ENCODE results near the gene NLGN3. TPM values are rescaled to one million over a fixed set of nuclear protein-coding genes. Genes with fewer than 3 reads are reported as not detected.

The NLGN3 gene
- polyA plus RNA-seq, 1 donor from 2014 or later: 11.7 TPM

GRCh38 chrX:71106427-71106826, 38.2 kb upstream of the NLGN3 start, which contains the start of gene CXorf65:
CXorf65 (minus strand) TSS chrX:71106740; CDS start chrX:71106556, 184 bp downstream.
- H3K9me3 ChIP-seq (ENCODE audit: low read length): no peaks in the 10 kb centered on the region
- H3K79me2 ChIP-seq (replicated peaks; ENCODE audit: insufficient read depth, low read length): no peaks in the 10 kb centered on the region
- H2AFZ ChIP-seq (ENCODE audit: low read depth, low read length): no peak within 1 kb of the TSS
- H3K9me2 ChIP-seq (ENCODE audit: insufficient read depth, low read length): no peaks in the 10 kb centered on the region
- no peak within 1 kb of the TSS for H3K27ac ChIP-seq (ENCODE audit: low read length)
- no peak for TF ChIP-seq CTCF (IDR thresholded peaks at IDR 0.05; ENCODE audit: poor library complexity, severe bottlenecking)
- TF ChIP-seq POLR2AphosphoS5 (IDR thresholded peaks at IDR 0.05): no peak
- no peak for TF ChIP-seq RAD21 (conservative IDR thresholded peaks at IDR 0.05)
- no peak for TF ChIP-seq REST (IDR thresholded peaks at IDR 0.05; ENCODE audit: borderline replicate concordance)
- TF ChIP-seq EP300 (conservative IDR thresholded peaks at IDR 0.05; ENCODE audit: poor library complexity, severe bottlenecking): no peak
- TF ChIP-seq SMC3 (conservative IDR thresholded peaks at IDR 0.05; ENCODE audit: poor library complexity): no peak
- TF ChIP-seq EZH2 (IDR thresholded peaks at IDR 0.05; ENCODE audit: borderline replicate concordance, insufficient read depth, low read length, poor library complexity, severe bottlenecking): no peak
- no peaks in the 10 kb centered on the region for H4K20me1 ChIP-seq (ENCODE audit: insufficient read depth)
- no peak within 1 kb of the TSS for H3K4me3 ChIP-seq (ENCODE audit: low read length)
- no peaks in the 10 kb centered on the region for H3K27me3 ChIP-seq (ENCODE audit: insufficient read depth, low read depth, low read length)
- H3K9ac ChIP-seq (ENCODE audit: low read length): no peak within 1 kb of the TSS
- H3F3A ChIP-seq (ENCODE audit: insufficient read depth, low read length, poor library complexity, severe bottlenecking): no peaks in the 10 kb centered on the region
- no peaks in the 10 kb centered on the region for H3K36me3 ChIP-seq (ENCODE audit: insufficient read depth, low read length)
- no peak within 1 kb of the TSS for H3K4me2 ChIP-seq (ENCODE audit: low read length)

- Histone ChIP-seq H3F3A (ENCODE audit: insufficient read depth, low read length, poor library complexity, severe bottlenecking) (no peaks in the 10 kb centered on the region), H3K79me2 (replicated peaks; ENCODE audit: insufficient read depth, low read length) (no peaks in the 10 kb centered on the region), H3K4me3 (ENCODE audit: low read length) (no peak overlapping the region), H2AFZ (ENCODE audit: low read depth, low read length) (no peak overlapping the region), H3K4me2 (ENCODE audit: low read length) (no peak overlapping the region), H3K9ac (ENCODE audit: low read length) (no peak overlapping the region), H3K27ac (ENCODE audit: low read length) (no peak overlapping the region), H3K36me3 (ENCODE audit: insufficient read depth, low read length) (no peaks in the 10 kb centered on the region), H3K9me2 (ENCODE audit: insufficient read depth, low read length) (no peaks in the 10 kb centered on the region), H3K9me3 (ENCODE audit: low read length) (no peaks in the 10 kb centered on the region), H3K27me3 (ENCODE audit: insufficient read depth, low read depth, low read length) (no peaks in the 10 kb centered on the region), H4K20me1 (ENCODE audit: insufficient read depth) (no peaks in the 10 kb centered on the region)
- TF ChIP-seq CTCF (IDR thresholded peaks at IDR 0.05; ENCODE audit: poor library complexity, severe bottlenecking) (no peak), EP300 (conservative IDR thresholded peaks at IDR 0.05; ENCODE audit: poor library complexity, severe bottlenecking) (no peak), SMC3 (conservative IDR thresholded peaks at IDR 0.05; ENCODE audit: poor library complexity) (no peak)
Observed at GRCh38 chrX:71107245-71107644, 37.4 kb upstream of the NLGN3 start.

Data from neural cell (in vitro differentiated cells).